K562 (cell line): ENCODE data around the gene SAFB. TPM values are rescaled to one million over a fixed set of nuclear protein-coding genes. Genes with fewer than 3 reads are reported as not detected.

Experiments used
- ARID1B ChIP-seq: fragments of 450-650 bp; IDR thresholded peaks from 2 replicates; pipeline ENCODE4 v1.6.1; 2016; ENCODE audit warnings: antibody characterized with exemption, mild to moderate bottlenecking, inconsistent platforms
- HEY1 ChIP-seq: fragments of 250-450 bp; sonication (Bioruptor Pico); IDR thresholded peaks from 2 replicates; pipeline ENCODE4 v1.5.0; 2020; ENCODE audit warnings: mild to moderate bottlenecking, moderate library complexity, borderline replicate concordance
- HOXB6 ChIP-seq: fragments of 250-450 bp; sonication (Bioruptor Pico); IDR thresholded peaks from 2 replicates; pipeline ENCODE4 v1.5.1; 2022; ENCODE audit warnings: mild to moderate bottlenecking, borderline replicate concordance
- ILF3 ChIP-seq: fragments of 450-650 bp; IDR thresholded peaks from 2 replicates; pipeline ENCODE4 v1.6.1; 2018; ENCODE audit warnings: antibody characterized with exemption, mild to moderate bottlenecking, moderate library complexity, borderline replicate concordance
- TAF1 ChIP-seq: IDR thresholded peaks from 2 replicates; pipeline ENCODE4 v1.6.1; 2011; ENCODE audit warnings: mild to moderate bottlenecking, low read length, moderate library complexity; ENCODE audit not compliant: insufficient read depth, control insufficient read depth, severe bottlenecking; ENCODE audit errors: extremely low read depth
- TEAD4 ChIP-seq, 2 experiments: sonication (generic) in 1 of 2; formaldehyde crosslinking in 1 of 2; IDR thresholded peaks; 2 replicates each; pipeline versions ENCODE4 v1.6.1 to v1.8.0; 2012 to 2022; ENCODE audit warnings: borderline replicate concordance in 1 of 2, inconsistent platforms in 1 of 2, low read length in 1 of 2, mild to moderate bottlenecking in 1 of 2, missing genetic modification reagents in 1 of 2
- ZNF75A ChIP-seq: fragments of 450-650 bp; formaldehyde crosslinking; IDR thresholded peaks from 2 replicates; pipeline ENCODE4 v1.4.0; 2020; ENCODE audit warnings: mild to moderate bottlenecking
- ZNF766 ChIP-seq: fragments of 200-800 bp; sonication (Bioruptor generic); conservative IDR thresholded peaks from 2 replicates; pipeline ENCODE4 v1.6.1; 2016; ENCODE audit warnings: missing genetic modification characterization, missing compliant biosample characterization
- polyA plus RNA-seq, 8 experiments: library from polyadenylated mRNA; depleted of rRNA in 4 of 8; stranded (reverse) in 5 of 8; unstranded in 3 of 8; fragments of >200 nt; fragmentation: Nextera tagmentation in 2 of 8; fragmentation: Illumina TruSeq in 1 of 8; extraction: Ambion mirVana in 2 of 8; extraction: Trizol in 1 of 8; gene quantifications; 2 replicates each; pipeline versions ENCODE4 v1.2.1 to v1.2.3, GENCODE V29; 2011 to 2014; ENCODE audit warnings: inconsistent platforms in 1 of 8, missing spikeins in 1 of 8
- total RNA-seq, 7 experiments: library from RNA; depleted of rRNA in 6 of 7; stranded (reverse); fragments of >200 nt in 6 of 7; fragmentation: Illumina TruSeq in 2 of 7; extraction: Trizol in 2 of 7; gene quantifications; 2 replicates each; pipeline versions ENCODE4 v1.2.1 to v1.2.3, GENCODE V29; 2011 to 2021; ENCODE audit warnings: low replicate concordance in 1 of 7
- TF ChIP-seq, protein P1 (sequence below), 2 experiments: fragments of 450-650 bp in 1 of 2; sonication (generic) in 1 of 2; formaldehyde crosslinking in 1 of 2; IDR thresholded peaks in 1 of 2; conservative IDR thresholded peaks in 1 of 2; 2 replicates each; pipeline versions ENCODE4 v1.6.1 to v1.8.1; 2016 to 2023; ENCODE audit warnings: mild to moderate bottlenecking in 2 of 2, moderate library complexity in 2 of 2, inconsistent platforms in 1 of 2, missing genetic modification reagents in 1 of 2
- TF ChIP-seq, protein P2 (sequence below): IDR thresholded peaks from 2 replicates; pipeline ENCODE4 v1.6.1; 2016; ENCODE audit warnings: missing genetic modification characterization, missing compliant biosample characterization
- TF ChIP-seq, protein P3 (sequence below): fragments of 200-800 bp; sonication (Bioruptor generic); IDR thresholded peaks from 2 replicates; pipeline ENCODE4 v1.6.1; 2017; ENCODE audit warnings: missing genetic modification characterization, missing compliant biosample characterization
- TF ChIP-seq, protein P4 (sequence below): sonication (generic); formaldehyde crosslinking; IDR thresholded peaks from 2 replicates; pipeline ENCODE4 v1.8.1; 2022; ENCODE audit warnings: missing genetic modification reagents
- TF ChIP-seq, protein P5 (sequence below): fragments of 250-450 bp; sonication (Bioruptor Pico); IDR thresholded peaks from 2 replicates; pipeline ENCODE4 v1.8.0; 2022; ENCODE audit warnings: inconsistent platforms
- TF ChIP-seq, protein P6 (sequence below): fragments of 250-450 bp; sonication (Bioruptor Pico); IDR thresholded peaks from 2 replicates; pipeline ENCODE4 v1.4.0; 2020

The SAFB gene
- total and polyA plus RNA-seq, 9 of the 15 experiments (the other 6 are each of a cell fraction or from before 2014, with no cell fraction given), result 1.1 to 151 (median 83.1) TPM

DNA sequence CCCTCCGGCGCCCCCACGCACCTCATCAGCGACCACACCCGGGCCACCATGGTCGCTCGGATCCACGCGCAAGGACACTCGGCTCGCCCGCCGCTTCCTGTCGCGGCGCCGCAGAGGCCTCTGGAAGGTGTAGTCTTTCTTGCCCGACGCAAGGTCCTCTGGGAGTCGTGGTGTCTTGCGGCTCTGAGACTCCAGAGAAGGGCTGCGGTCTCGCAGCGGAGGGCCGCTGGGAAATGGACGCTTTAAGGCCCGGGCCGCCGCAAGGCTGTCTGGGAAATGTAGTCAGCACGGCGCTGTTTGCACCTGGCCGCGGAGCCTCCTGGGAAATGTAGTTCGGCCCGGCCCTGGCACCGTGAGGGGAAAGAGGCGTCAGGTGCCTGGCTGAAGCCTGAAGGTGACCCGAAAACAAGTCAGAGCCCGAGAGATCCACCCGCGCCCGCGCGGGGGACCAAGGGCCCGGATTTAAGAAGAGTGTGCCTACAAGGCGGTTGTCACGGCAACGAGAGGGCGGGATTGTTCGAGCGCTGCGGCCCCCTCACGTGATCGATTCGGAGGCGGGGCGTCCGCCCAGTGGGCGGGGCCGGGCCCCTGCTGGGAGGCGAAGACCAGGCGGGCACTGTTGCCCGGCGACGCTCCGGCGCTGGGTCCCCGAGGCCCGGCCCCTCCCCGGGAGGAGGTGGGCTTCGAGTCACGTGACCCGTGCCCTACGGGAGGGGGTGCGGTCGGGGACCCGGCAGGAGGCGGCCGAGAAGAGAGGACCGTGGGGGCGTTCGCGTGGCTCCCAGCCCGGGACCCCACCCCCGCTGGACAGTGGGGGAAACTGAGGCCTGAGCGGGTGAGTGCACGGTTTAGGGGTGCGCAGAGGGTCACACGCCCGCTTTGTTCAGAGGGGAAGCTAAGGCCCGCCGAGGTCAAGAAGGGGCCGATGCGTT lies 57.8 kb downstream of the SAFB start, which contains the start of the genes HSD11B1L and MICOS13 (continued):
- TF ChIP-seq HEY1 (CRISPR knock-in tag), result no peak
- TF ChIP-seq, protein P1, sequence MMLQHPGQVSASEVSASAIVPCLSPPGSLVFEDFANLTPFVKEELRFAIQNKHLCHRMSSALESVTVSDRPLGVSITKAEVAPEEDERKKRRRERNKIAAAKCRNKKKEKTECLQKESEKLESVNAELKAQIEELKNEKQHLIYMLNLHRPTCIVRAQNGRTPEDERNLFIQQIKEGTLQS (IDR thresholded peaks at IDR 0.05), result no peak
- TF ChIP-seq, protein P1 (CRISPR knock-in tag; conservative IDR thresholded peaks at IDR 0.05), result no peak
- TF ChIP-seq ZNF75A, result no peak
- TF ChIP-seq, protein P2, sequence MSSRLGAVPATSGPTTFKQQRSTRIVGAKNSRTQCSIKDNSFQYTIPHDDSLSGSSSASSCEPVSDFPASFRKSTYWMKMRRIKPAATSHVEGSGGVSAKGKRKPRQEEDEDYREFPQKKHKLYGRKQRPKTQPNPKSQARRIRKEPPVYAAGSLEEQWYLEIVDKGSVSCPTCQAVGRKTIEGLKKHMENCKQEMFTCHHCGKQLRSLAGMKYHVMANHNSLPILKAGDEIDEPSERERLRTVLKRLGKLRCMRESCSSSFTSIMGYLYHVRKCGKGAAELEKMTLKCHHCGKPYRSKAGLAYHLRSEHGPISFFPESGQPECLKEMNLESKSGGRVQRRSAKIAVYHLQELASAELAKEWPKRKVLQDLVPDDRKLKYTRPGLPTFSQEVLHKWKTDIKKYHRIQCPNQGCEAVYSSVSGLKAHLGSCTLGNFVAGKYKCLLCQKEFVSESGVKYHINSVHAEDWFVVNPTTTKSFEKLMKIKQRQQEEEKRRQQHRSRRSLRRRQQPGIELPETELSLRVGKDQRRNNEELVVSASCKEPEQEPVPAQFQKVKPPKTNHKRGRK (tag), result no peak
- TF ChIP-seq, protein P3, sequence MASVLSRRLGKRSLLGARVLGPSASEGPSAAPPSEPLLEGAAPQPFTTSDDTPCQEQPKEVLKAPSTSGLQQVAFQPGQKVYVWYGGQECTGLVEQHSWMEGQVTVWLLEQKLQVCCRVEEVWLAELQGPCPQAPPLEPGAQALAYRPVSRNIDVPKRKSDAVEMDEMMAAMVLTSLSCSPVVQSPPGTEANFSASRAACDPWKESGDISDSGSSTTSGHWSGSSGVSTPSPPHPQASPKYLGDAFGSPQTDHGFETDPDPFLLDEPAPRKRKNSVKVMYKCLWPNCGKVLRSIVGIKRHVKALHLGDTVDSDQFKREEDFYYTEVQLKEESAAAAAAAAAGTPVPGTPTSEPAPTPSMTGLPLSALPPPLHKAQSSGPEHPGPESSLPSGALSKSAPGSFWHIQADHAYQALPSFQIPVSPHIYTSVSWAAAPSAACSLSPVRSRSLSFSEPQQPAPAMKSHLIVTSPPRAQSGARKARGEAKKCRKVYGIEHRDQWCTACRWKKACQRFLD (CRISPR knock-in tag), result peak; percentile 93
- TF ChIP-seq, protein P4, sequence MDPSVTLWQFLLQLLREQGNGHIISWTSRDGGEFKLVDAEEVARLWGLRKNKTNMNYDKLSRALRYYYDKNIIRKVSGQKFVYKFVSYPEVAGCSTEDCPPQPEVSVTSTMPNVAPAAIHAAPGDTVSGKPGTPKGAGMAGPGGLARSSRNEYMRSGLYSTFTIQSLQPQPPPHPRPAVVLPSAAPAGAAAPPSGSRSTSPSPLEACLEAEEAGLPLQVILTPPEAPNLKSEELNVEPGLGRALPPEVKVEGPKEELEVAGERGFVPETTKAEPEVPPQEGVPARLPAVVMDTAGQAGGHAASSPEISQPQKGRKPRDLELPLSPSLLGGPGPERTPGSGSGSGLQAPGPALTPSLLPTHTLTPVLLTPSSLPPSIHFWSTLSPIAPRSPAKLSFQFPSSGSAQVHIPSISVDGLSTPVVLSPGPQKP, result no peak
- no peak for TF ChIP-seq HOXB6
- TF ChIP-seq TEAD4 (IDR thresholded peaks at IDR 0.05; ENCODE audit: low read length), result peak; percentile 40; the same call in 1 of the 2 replicates
- TF ChIP-seq TEAD4 (CRISPR knock-in tag; IDR thresholded peaks at IDR 0.05; ENCODE audit: borderline replicate concordance), result no peak
- peak; percentile 94 for TF ChIP-seq ZNF766 (CRISPR knock-in tag)
- TF ChIP-seq, protein P5, sequence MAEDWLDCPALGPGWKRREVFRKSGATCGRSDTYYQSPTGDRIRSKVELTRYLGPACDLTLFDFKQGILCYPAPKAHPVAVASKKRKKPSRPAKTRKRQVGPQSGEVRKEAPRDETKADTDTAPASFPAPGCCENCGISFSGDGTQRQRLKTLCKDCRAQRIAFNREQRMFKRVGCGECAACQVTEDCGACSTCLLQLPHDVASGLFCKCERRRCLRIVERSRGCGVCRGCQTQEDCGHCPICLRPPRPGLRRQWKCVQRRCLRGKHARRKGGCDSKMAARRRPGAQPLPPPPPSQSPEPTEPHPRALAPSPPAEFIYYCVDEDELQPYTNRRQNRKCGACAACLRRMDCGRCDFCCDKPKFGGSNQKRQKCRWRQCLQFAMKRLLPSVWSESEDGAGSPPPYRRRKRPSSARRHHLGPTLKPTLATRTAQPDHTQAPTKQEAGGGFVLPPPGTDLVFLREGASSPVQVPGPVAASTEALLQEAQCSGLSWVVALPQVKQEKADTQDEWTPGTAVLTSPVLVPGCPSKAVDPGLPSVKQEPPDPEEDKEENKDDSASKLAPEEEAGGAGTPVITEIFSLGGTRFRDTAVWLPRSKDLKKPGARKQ (CRISPR knock-in tag), result no peak
- TF ChIP-seq ARID1B, result no peak
- TF ChIP-seq TAF1, result peak; percentile 57
- TF ChIP-seq, protein P6, sequence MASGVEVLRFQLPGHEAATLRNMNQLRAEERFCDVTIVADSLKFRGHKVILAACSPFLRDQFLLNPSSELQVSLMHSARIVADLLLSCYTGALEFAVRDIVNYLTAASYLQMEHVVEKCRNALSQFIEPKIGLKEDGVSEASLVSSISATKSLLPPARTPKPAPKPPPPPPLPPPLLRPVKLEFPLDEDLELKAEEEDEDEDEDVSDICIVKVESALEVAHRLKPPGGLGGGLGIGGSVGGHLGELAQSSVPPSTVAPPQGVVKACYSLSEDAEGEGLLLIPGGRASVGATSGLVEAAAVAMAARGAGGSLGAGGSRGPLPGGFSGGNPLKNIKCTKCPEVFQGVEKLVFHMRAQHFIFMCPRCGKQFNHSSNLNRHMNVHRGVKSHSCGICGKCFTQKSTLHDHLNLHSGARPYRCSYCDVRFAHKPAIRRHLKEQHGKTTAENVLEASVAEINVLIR (CRISPR knock-in tag), result peak; percentile 64
- no peak for TF ChIP-seq ILF3
